ENCODE results near the gene SPAG16. TPM values are rescaled to one million over a fixed set of nuclear protein-coding genes. Genes with fewer than 3 reads are reported as not detected.

The SPAG16 gene
- total and polyA plus RNA-seq, 2 donors (not counting 1 experiment from before 2014, with no cell fraction given) = 3.4 to 8.6 TPM

- H3K79me2 ChIP-seq (ENCODE audit: control insufficient read depth, insufficient read depth, low read length) = no peaks in the 10 kb centered on the region
These were observed 441.8 kb downstream of the SPAG16 start for GRCh38 chr2:213726101-213726500.

DNA sequence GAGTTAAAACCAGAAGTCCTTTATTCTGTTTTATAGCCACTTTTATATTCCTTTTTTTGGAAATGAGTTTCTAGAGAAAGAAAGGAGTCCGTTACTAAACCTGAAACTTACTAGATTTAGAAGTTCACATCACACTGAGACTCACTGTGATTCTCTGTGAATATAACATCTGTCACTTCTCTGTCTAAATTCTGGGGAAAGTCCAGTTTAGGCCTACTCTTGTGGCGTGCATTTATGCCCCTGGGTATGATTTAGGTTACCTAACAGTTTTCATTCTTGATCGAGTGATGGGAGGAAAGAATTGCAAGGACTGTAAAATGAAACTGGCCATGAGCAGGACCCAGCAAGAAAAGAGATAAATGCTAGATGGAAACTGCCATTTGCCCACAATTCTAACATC, 449.6 kb downstream of the SPAG16 start:
- POLR2A ChIA-PET = no interaction called here
- H3K4me2 ChIP-seq (replicated peaks; ENCODE audit: low read depth, low read length, poor library complexity, severe bottlenecking) = no peak overlapping the region
- H3K27me3 Mint-ChIP-seq = no peaks in the 10 kb centered on the region
- H3K4me3 Mint-ChIP-seq = no peak overlapping the region
- no peak overlapping the region for H2AFZ ChIP-seq (ENCODE audit: insufficient read depth, low read depth, low read length, poor library complexity, severe bottlenecking)
- no peak overlapping the region for H3K9ac ChIP-seq (ENCODE audit: low read length)
- no peak for DNase-seq
- H3K9me3 Mint-ChIP-seq (ENCODE audit: insufficient read depth) = no peaks in the 10 kb centered on the region
- no peaks in the 10 kb centered on the region for H3K27me3 ChIP-seq (replicated peaks in 1 of 4; ENCODE audit: control extremely low read depth in 1 of 4, control insufficient read depth in 3 of 4, insufficient read depth in 4 of 4, low read length in 3 of 4)
- no peaks in the 10 kb centered on the region for H3K4me1 Mint-ChIP-seq
- ATAC-seq (ENCODE audit: low read depth) = no peak
- intact Hi-C loops (cut with micrococcal nuclease) = no loop called here
- 80% methylated on average over 1 of the region's 3 CpGs for WGBS (ENCODE audit: insufficient coverage)
- no peak overlapping the region for H3K4me3 ChIP-seq (ENCODE audit: control extremely low read depth in 1 of 5, extremely low read depth in 1 of 5, insufficient read depth in 1 of 5, low read depth in 2 of 5, low read length in 4 of 5)
- no peaks in the 10 kb centered on the region for H3K4me1 ChIP-seq (ENCODE audit: control insufficient read depth in 2 of 2, insufficient read depth in 2 of 2, low read length in 2 of 2)
- no peak overlapping the region for H3K27ac ChIP-seq (ENCODE audit: low read length in 2 of 2)
- H4K20me1 ChIP-seq (ENCODE audit: control insufficient read depth, insufficient read depth, low read length, poor library complexity, severe bottlenecking) = no peaks in the 10 kb centered on the region
- CTCF ChIA-PET = no interaction called here
- no peaks in the 10 kb centered on the region for H3K9me3 ChIP-seq (ENCODE audit: control extremely low read depth in 1 of 3, control insufficient read depth in 2 of 3, insufficient read depth in 1 of 3, low read length in 2 of 3)
- H3K36me3 ChIP-seq (replicated peaks in 1 of 2; ENCODE audit: control extremely low read depth in 1 of 2, control insufficient read depth in 1 of 2, extremely low read depth in 1 of 2, insufficient read depth in 2 of 2, low read length in 1 of 2) = no peaks in the 10 kb centered on the region
- TF ChIP-seq EZH2 (IDR thresholded peaks at IDR 0.05; ENCODE audit: borderline replicate concordance, insufficient read depth, low read depth, low read length, poor library complexity, severe bottlenecking) = no peak
- TF ChIP-seq, protein P1, sequence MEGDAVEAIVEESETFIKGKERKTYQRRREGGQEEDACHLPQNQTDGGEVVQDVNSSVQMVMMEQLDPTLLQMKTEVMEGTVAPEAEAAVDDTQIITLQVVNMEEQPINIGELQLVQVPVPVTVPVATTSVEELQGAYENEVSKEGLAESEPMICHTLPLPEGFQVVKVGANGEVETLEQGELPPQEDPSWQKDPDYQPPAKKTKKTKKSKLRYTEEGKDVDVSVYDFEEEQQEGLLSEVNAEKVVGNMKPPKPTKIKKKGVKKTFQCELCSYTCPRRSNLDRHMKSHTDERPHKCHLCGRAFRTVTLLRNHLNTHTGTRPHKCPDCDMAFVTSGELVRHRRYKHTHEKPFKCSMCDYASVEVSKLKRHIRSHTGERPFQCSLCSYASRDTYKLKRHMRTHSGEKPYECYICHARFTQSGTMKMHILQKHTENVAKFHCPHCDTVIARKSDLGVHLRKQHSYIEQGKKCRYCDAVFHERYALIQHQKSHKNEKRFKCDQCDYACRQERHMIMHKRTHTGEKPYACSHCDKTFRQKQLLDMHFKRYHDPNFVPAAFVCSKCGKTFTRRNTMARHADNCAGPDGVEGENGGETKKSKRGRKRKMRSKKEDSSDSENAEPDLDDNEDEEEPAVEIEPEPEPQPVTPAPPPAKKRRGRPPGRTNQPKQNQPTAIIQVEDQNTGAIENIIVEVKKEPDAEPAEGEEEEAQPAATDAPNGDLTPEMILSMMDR (IDR thresholded peaks at IDR 0.05) = no peak
- no peak overlapping the region for H3K27ac Mint-ChIP-seq
- H3K79me2 ChIP-seq (ENCODE audit: control insufficient read depth, insufficient read depth, low read length) = no peaks in the 10 kb centered on the region

More at GRCh38 chr2:213726101-213726500, 441.8 kb downstream of the SPAG16 start:
- no peaks in the 10 kb centered on the region for H3K9me3 Mint-ChIP-seq (ENCODE audit: insufficient read depth)
- H3K4me1 Mint-ChIP-seq = no peaks in the 10 kb centered on the region
- no peaks in the 10 kb centered on the region for H3K36me3 ChIP-seq (replicated peaks in 1 of 2; ENCODE audit: control extremely low read depth in 1 of 2, control insufficient read depth in 1 of 2, extremely low read depth in 1 of 2, insufficient read depth in 2 of 2, low read length in 1 of 2)
- WGBS (ENCODE audit: insufficient coverage) = 92% methylated on average over 1 of the region's 1 CpG
- no peaks in the 10 kb centered on the region for H3K27me3 Mint-ChIP-seq
- ATAC-seq (ENCODE audit: low read depth) (no peak), DNase-seq (no peak)
- H3K9me3 ChIP-seq (ENCODE audit: control extremely low read depth in 1 of 3, control insufficient read depth in 2 of 3, insufficient read depth in 1 of 3, low read length in 2 of 3) = peaks cover 0 to 2% (median 0%) of the 10 kb centered on the region in 3 donors
- no peak overlapping the region for H3K27ac ChIP-seq (ENCODE audit: low read length in 2 of 2)
- H3K4me3 Mint-ChIP-seq = no peak overlapping the region
- no peaks in the 10 kb centered on the region for H3K4me1 ChIP-seq (ENCODE audit: control insufficient read depth in 2 of 2, insufficient read depth in 2 of 2, low read length in 2 of 2)
- TF ChIP-seq, protein P1 (IDR thresholded peaks at IDR 0.05) = no peak
- TF ChIP-seq EZH2 (IDR thresholded peaks at IDR 0.05; ENCODE audit: borderline replicate concordance, insufficient read depth, low read depth, low read length, poor library complexity, severe bottlenecking) = no peak
- intact Hi-C loops (cut with micrococcal nuclease) = no loop called here
- H4K20me1 ChIP-seq (ENCODE audit: control insufficient read depth, insufficient read depth, low read length, poor library complexity, severe bottlenecking) = no peaks in the 10 kb centered on the region
- H3K4me3 ChIP-seq (ENCODE audit: control extremely low read depth in 1 of 5, extremely low read depth in 1 of 5, insufficient read depth in 1 of 5, low read depth in 2 of 5, low read length in 4 of 5) = no peak overlapping the region
- H3K9ac ChIP-seq (ENCODE audit: low read length) = no peak overlapping the region
- ChIA-PET CTCF (interaction anchor here (0.6 kb wide), 1 partner anchor 9 kb away, joined by 3 read pairs; no protein-coding TSS in a partner anchor), POLR2A (no interaction called here)
- H3K4me2 ChIP-seq (replicated peaks; ENCODE audit: low read depth, low read length, poor library complexity, severe bottlenecking) = no peak overlapping the region
- H2AFZ ChIP-seq (ENCODE audit: insufficient read depth, low read depth, low read length, poor library complexity, severe bottlenecking) = no peak overlapping the region
- no peaks in the 10 kb centered on the region for H3K27me3 ChIP-seq (replicated peaks in 1 of 4; ENCODE audit: control extremely low read depth in 1 of 4, control insufficient read depth in 3 of 4, insufficient read depth in 4 of 4, low read length in 3 of 4)
- no peak overlapping the region for H3K27ac Mint-ChIP-seq

Measured in B cell (primary cell).